BJ (cell line): ENCODE measurements around the gene ITGB4. TPM values are rescaled to one million over a fixed set of nuclear protein-coding genes. Genes with fewer than 3 reads are reported as not detected.

Source experiments
- CTCF ChIA-PET: fragments of 350-600 bp; formaldehyde crosslinking; extraction: SDS; loops from one replicate; lab custom pipeline; 2021; ENCODE audit warnings: antibody characterized with exemption, inconsistent platforms; lab: Yijun Ruan, JAX
- POLR2A ChIA-PET: fragments of 300-600 bp; sonication (Branson Sonifier 250); formaldehyde crosslinking; extraction: SDS; loops from one replicate; lab custom pipeline; 2021; ENCODE audit warnings: antibody characterized with exemption; lab: Charles Lee
- DNase-seq: peaks from one replicate; pipeline ENCODE4 v3.0.0-alpha.2; 2011; ENCODE audit warnings: low read depth
- H3K27me3 ChIP-seq: 2 replicates; pipeline ENCODE4 v1.6.0; 2011; ENCODE audit warnings: low read length; ENCODE audit not compliant: control insufficient read depth, insufficient read depth
- H3K36me3 ChIP-seq: 2 replicates; pipeline ENCODE4 v1.5.1; 2011; ENCODE audit warnings: low read length; ENCODE audit not compliant: control insufficient read depth, insufficient read depth
- H3K4me3 ChIP-seq: 2 replicates; pipeline ENCODE4 v1.5.1; 2011; ENCODE audit warnings: low read depth, mild to moderate bottlenecking, control low read depth, low read length
- CTCF ChIP-seq: IDR thresholded peaks from 2 replicates; pipeline ENCODE4 v1.5.1; 2011; ENCODE audit warnings: low read depth, mild to moderate bottlenecking, control low read depth, inconsistent platforms, low read length, moderate library complexity; ENCODE audit not compliant: insufficient read depth
- polyA plus RNA-seq: library from polyadenylated mRNA; depleted of rRNA; stranded (reverse); fragments of >200 nt; gene quantifications from 2 replicates; pipeline ENCODE4 v1.2.3, GENCODE V29; 2011

Gene ITGB4
- polyA plus RNA-seq, 1 experiment = 2.3 TPM

- Histone ChIP-seq H3K36me3 (no peaks in the 10 kb centered on the region), H3K4me3 (no peak overlapping the region), H3K27me3 (peaks cover 8% of the 10 kb centered on the region)
- DNase-seq = no peak
- CTCF ChIA-PET = interaction anchor here (2.5 kb wide), 1 partner anchor 24 kb away, joined by 13 read pairs; no protein-coding TSS in a partner anchor
- no peak for TF ChIP-seq CTCF
- POLR2A ChIA-PET = no interaction called here
These were observed 4.2 kb downstream of the ITGB4 start for GRCh38 chr17:75725504-75725903.

GRCh38 chr17:75727391-75727790 lies 6.1 kb downstream of the ITGB4 start:
- ChIA-PET POLR2A (interaction anchor here (0.5 kb wide), 1 partner anchor 53 kb away, joined by 8 read pairs; no protein-coding TSS in a partner anchor), CTCF (interaction anchor here (2.5 kb wide), 1 partner anchor 22 kb away, joined by 13 read pairs; no protein-coding TSS in a partner anchor)
- H3K36me3 ChIP-seq = no peaks in the 10 kb centered on the region

GRCh38 chr17:75729351-75729750 lies 8.1 kb downstream of the ITGB4 start:
- ChIA-PET CTCF (interaction anchor here (0.7 to 1.6 kb wide), 2 partner anchors 18 to 132 kb away, joined by 3 to 4 read pairs; no protein-coding TSS in a partner anchor), POLR2A (no interaction called here)
- Histone ChIP-seq H3K27me3 (no peaks in the 10 kb centered on the region), H3K4me3 (no peak overlapping the region), H3K36me3 (no peaks in the 10 kb centered on the region)
- no peak for DNase-seq
- no peak for TF ChIP-seq CTCF

More at GRCh38 chr17:75727391-75727790, 6.1 kb downstream of the ITGB4 start:
- H3K4me3 ChIP-seq = no peak overlapping the region
- TF ChIP-seq CTCF = no peak
- no peaks in the 10 kb centered on the region for H3K27me3 ChIP-seq
- DNase-seq = no peak

- no peak overlapping the region for H3K4me3 ChIP-seq
- no peaks in the 10 kb centered on the region for H3K27me3 ChIP-seq
- ChIA-PET CTCF (interaction anchor here (1.6 kb wide), 1 partner anchor 133 kb away, joined by 4 read pairs; no protein-coding TSS in a partner anchor), POLR2A (interaction anchor here (0.6 kb wide), 1 partner anchor 51 kb away, joined by 7 read pairs; no protein-coding TSS in a partner anchor)
- no peak for DNase-seq
- TF ChIP-seq CTCF = no peak
- H3K36me3 ChIP-seq = no peaks in the 10 kb centered on the region
These were observed 8.8 kb downstream of the ITGB4 start for GRCh38 chr17:75730065-75730464.

GRCh38 chr17:75731086-75731715 lies 9.9 kb downstream of the ITGB4 start:
- Histone ChIP-seq H3K4me3 (no peak overlapping the region), H3K27me3 (no peaks in the 10 kb centered on the region), H3K36me3 (no peaks in the 10 kb centered on the region)
- no peak for TF ChIP-seq CTCF
- POLR2A ChIA-PET = no interaction called here
- CTCF ChIA-PET = interaction anchor here (0.7 to 2.6 kb wide), 3 partner anchors 17 to 38 kb away, joined by 3 to 7 read pairs (median 4); no protein-coding TSS in a partner anchor
- DNase-seq = no peak
